Caco-2 (cell line): ENCODE results near the gene NDUFB10. TPM values are rescaled to one million over a fixed set of nuclear protein-coding genes. Genes with fewer than 3 reads are reported as not detected.
A peak's percentile ranks its signal among the peaks of the same experiment; 100 is the strongest.

Experiments used
- BruUV-seq: library from RNA; stranded (reverse); fragments of 400-500 nt; replicated peaks from 2 replicates; lab custom pipeline; 2021; lab: Mats Ljungman, UMichigan
- CTCF ChIA-PET: fragments of 300-600 bp; sonication (Branson Sonifier 250); formaldehyde crosslinking; loops from one replicate; lab custom pipeline; 2022; ENCODE audit warnings: antibody characterized with exemption; lab: Charles Lee
- POLR2A ChIA-PET: fragments of 300-600 bp; sonication (Branson Sonifier 250); formaldehyde crosslinking; loops from one replicate; lab custom pipeline; 2022; ENCODE audit warnings: antibody characterized with exemption; lab: Charles Lee
- DNase-seq, 2 experiments: peaks; one replicate each; pipeline versions ENCODE4 v3.0.0 to v3.0.0-alpha.2; 2020 to 2022
- H3K27me3 ChIP-seq: replicated peaks from 2 replicates; pipeline ENCODE4 v1.6.0; 2011; ENCODE audit warnings: low read length; ENCODE audit not compliant: control insufficient read depth, insufficient read depth
- H3K36me3 ChIP-seq: 2 replicates; pipeline ENCODE4 v1.5.1; 2011; ENCODE audit warnings: low read length; ENCODE audit not compliant: control insufficient read depth, insufficient read depth
- H3K4me1 ChIP-seq: fragments of 250-450 bp; sonication (Bioruptor Pico); 2 replicates; pipeline ENCODE4 v1.5.1; 2020; ENCODE audit warnings: mild to moderate bottlenecking
- H3K4me3 ChIP-seq: 2 replicates; pipeline ENCODE4 v1.5.1; 2011; ENCODE audit warnings: low read depth, mild to moderate bottlenecking, control low read depth, low read length
- H3K9me3 ChIP-seq: fragments of 250-450 bp; sonication (Bioruptor Pico); 2 replicates; pipeline ENCODE4 v1.5.1; 2020; ENCODE audit warnings: mild to moderate bottlenecking, moderate library complexity
- H3K27ac Mint-ChIP-seq: one replicate; pipeline ENCODE4 v1.8.0; 2022; ENCODE audit warnings: mixed read lengths; ENCODE audit not compliant: unreplicated experiment
- H3K27me3 Mint-ChIP-seq: one replicate; pipeline ENCODE4 v1.8.0; 2022; ENCODE audit warnings: mixed read lengths; ENCODE audit not compliant: insufficient read depth, unreplicated experiment
- H3K36me3 Mint-ChIP-seq: one replicate; pipeline ENCODE4 v1.8.0; 2022; ENCODE audit warnings: mild to moderate bottlenecking, mixed read lengths; ENCODE audit not compliant: insufficient read depth, unreplicated experiment
- H3K4me1 Mint-ChIP-seq: one replicate; pipeline ENCODE4 v1.8.0; 2022; ENCODE audit warnings: low read depth, mixed read lengths; ENCODE audit not compliant: unreplicated experiment
- H3K4me3 Mint-ChIP-seq: one replicate; pipeline ENCODE4 v1.8.0; 2022; ENCODE audit warnings: mild to moderate bottlenecking, moderate library complexity, mixed read lengths; ENCODE audit not compliant: unreplicated experiment
- H3K9me3 Mint-ChIP-seq: one replicate; pipeline ENCODE4 v1.8.0; 2022; ENCODE audit warnings: mixed read lengths; ENCODE audit not compliant: unreplicated experiment
- intact Hi-C: fragments of 100-400 bp; cut with micrococcal nuclease; formaldehyde crosslinking; loops from one replicate; pipeline ENCODE4 v1.10.0; 2022; ENCODE audit not compliant: unreplicated experiment
- total RNA-seq: library from RNA; stranded (reverse); gene quantifications from 2 replicates; pipeline ENCODE4 v1.2.3, GENCODE V29; 2022
- TF ChIP-seq, protein P1 (sequence below), 2 experiments: fragments of 200-600 bp in 1 of 2; IDR thresholded peaks; 1 replicate in 1 of 2; 2 replicates in 1 of 2; pipeline versions ENCODE4 v1.5.1 to v1.8.0; 2011 to 2022; ENCODE audit warnings: antibody characterized with exemption in 1 of 2, control low read depth in 1 of 2, inconsistent platforms in 1 of 2, low read depth in 1 of 2, low read length in 1 of 2, mild to moderate bottlenecking in 1 of 2, moderate library complexity in 1 of 2; ENCODE audit not compliant: insufficient read depth in 1 of 2, severe bottlenecking in 1 of 2, unreplicated experiment in 1 of 2

NDUFB10 gene
- total RNA-seq, 1 experiment from 2014 or later: 128 TPM

GRCh38 chr16:1924095-1924494, 35.2 kb upstream of the NDUFB10 start:
- intact Hi-C loops: no loop called here
- H3K27me3 Mint-ChIP-seq: peaks cover 3% of the 10 kb centered on the region
- Histone ChIP-seq H3K4me1 (peaks cover 3% of the 10 kb centered on the region; the same call in 1 of the 2 replicates), H3K27me3 (no peaks in the 10 kb centered on the region; the same call in 1 of the 2 replicates), H3K4me3 (no peak overlapping the region), H3K36me3 (no peaks in the 10 kb centered on the region), H3K9me3 (no peaks in the 10 kb centered on the region)
- H3K4me3 Mint-ChIP-seq: no peak overlapping the region
- no peaks in the 10 kb centered on the region for H3K9me3 Mint-ChIP-seq
- no TSS peak for BruUV-seq
- H3K4me1 Mint-ChIP-seq: no peaks in the 10 kb centered on the region
- POLR2A ChIA-PET: no interaction called here
- TF ChIP-seq, protein P1, sequence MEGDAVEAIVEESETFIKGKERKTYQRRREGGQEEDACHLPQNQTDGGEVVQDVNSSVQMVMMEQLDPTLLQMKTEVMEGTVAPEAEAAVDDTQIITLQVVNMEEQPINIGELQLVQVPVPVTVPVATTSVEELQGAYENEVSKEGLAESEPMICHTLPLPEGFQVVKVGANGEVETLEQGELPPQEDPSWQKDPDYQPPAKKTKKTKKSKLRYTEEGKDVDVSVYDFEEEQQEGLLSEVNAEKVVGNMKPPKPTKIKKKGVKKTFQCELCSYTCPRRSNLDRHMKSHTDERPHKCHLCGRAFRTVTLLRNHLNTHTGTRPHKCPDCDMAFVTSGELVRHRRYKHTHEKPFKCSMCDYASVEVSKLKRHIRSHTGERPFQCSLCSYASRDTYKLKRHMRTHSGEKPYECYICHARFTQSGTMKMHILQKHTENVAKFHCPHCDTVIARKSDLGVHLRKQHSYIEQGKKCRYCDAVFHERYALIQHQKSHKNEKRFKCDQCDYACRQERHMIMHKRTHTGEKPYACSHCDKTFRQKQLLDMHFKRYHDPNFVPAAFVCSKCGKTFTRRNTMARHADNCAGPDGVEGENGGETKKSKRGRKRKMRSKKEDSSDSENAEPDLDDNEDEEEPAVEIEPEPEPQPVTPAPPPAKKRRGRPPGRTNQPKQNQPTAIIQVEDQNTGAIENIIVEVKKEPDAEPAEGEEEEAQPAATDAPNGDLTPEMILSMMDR (IDR thresholded peaks at IDR 0.05; ENCODE audit: insufficient read depth in 1 of 2, low read depth in 1 of 2, low read length in 1 of 2, severe bottlenecking in 1 of 2, unreplicated experiment in 1 of 2): no peak
- H3K36me3 Mint-ChIP-seq: no peaks in the 10 kb centered on the region
- no peak for DNase-seq
- no peak overlapping the region for H3K27ac Mint-ChIP-seq
- CTCF ChIA-PET: no interaction called here

GRCh38 chr16:1926271-1926670, 33.1 kb upstream of the NDUFB10 start:
- H3K9me3 Mint-ChIP-seq: no peaks in the 10 kb centered on the region
- no TSS peak for BruUV-seq
- no peak overlapping the region for H3K4me3 Mint-ChIP-seq
- no peaks in the 10 kb centered on the region for H3K4me1 Mint-ChIP-seq
- no peaks in the 10 kb centered on the region for H3K9me3 ChIP-seq
- intact Hi-C loops: no loop called here
- H3K36me3 Mint-ChIP-seq: no peaks in the 10 kb centered on the region
- DNase-seq: no peak
- H3K27ac Mint-ChIP-seq: no peak overlapping the region
- peaks cover 8% of the 10 kb centered on the region for H3K4me1 ChIP-seq
- POLR2A ChIA-PET: no interaction called here
- H3K4me3 ChIP-seq: no peak overlapping the region
- no peaks in the 10 kb centered on the region for H3K27me3 Mint-ChIP-seq
- CTCF ChIA-PET: interaction anchor here (1.1 kb wide), 1 partner anchor 144 kb away, joined by 7 read pairs; the partner anchor contains the start of genes NUBP2 and SPSB3
- no peaks in the 10 kb centered on the region for H3K27me3 ChIP-seq
- H3K36me3 ChIP-seq: no peaks in the 10 kb centered on the region
- TF ChIP-seq, protein P1 (IDR thresholded peaks at IDR 0.05; ENCODE audit: insufficient read depth in 1 of 2, low read depth in 1 of 2, low read length in 1 of 2, severe bottlenecking in 1 of 2, unreplicated experiment in 1 of 2): no peak

GRCh38 chr16:1929105-1929504, 30.2 kb upstream of the NDUFB10 start:
- CTCF ChIA-PET: interaction anchor here (0.5 to 1.5 kb wide), 3 partner anchors 12 to 73 kb away, joined by 3 to 9 read pairs (median 4); no protein-coding TSS in a partner anchor
- Histone ChIP-seq H3K4me1 (peaks cover 5% of the 10 kb centered on the region), H3K4me3 (peak overlapping the region; percentile 63), H3K27me3 (no peaks in the 10 kb centered on the region), H3K9me3 (no peaks in the 10 kb centered on the region), H3K36me3 (no peaks in the 10 kb centered on the region)
- Mint-ChIP-seq H3K36me3 (no peaks in the 10 kb centered on the region), H3K27ac (no peak overlapping the region), H3K9me3 (no peaks in the 10 kb centered on the region), H3K4me3 (peak overlapping the region; percentile 69), H3K4me1 (no peaks in the 10 kb centered on the region), H3K27me3 (no peaks in the 10 kb centered on the region)
- no TSS peak for BruUV-seq
- DNase-seq: peak in 1 of 2 experiments; percentile 35
- POLR2A ChIA-PET: no interaction called here
- TF ChIP-seq, protein P1 (IDR thresholded peaks at IDR 0.05; ENCODE audit: insufficient read depth in 1 of 2, low read depth in 1 of 2, low read length in 1 of 2, severe bottlenecking in 1 of 2, unreplicated experiment in 1 of 2): no peak
- intact Hi-C loops: loop anchor here (1.0 kb wide), 1 partner anchor 65 kb away; no protein-coding TSS in a partner anchor
